ENCODE data around the gene ZNF783.

The ZNF783 gene

DNA sequence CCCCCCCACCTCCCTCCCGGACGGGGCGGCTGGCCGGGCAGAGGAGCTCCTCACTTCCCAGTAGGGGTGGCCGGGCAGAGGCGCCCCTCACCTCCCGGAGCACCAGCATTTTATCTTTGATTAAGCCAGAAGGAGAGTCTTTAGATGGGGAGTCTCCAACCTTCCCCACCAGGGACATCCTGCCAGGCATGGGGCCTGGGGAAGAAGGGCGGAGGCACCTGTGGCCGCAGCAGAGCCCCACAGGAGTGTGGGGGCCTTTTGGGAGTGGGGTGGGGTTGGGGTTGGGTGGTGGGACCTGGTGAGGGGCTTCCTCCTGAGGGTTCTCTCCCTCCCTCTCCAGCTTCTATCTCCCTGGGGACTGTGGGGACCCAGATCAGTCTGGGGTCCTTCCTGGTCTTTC lies 18.2 kb downstream of the ZNF783 start:
- H3K36me3 ChIP-seq (ENCODE audit: control insufficient read depth in 1 of 2, insufficient read depth in 2 of 2, low read depth in 1 of 2, low read length in 2 of 2), result peaks cover 71 to 75% of the 10 kb centered on the region in 2 experiments
- H3K23ac ChIP-seq (ENCODE audit: low read length in 2 of 2), result no peak overlapping the region
- H2BK12ac ChIP-seq (ENCODE audit: low read length in 2 of 2), result no peak overlapping the region

DNA sequence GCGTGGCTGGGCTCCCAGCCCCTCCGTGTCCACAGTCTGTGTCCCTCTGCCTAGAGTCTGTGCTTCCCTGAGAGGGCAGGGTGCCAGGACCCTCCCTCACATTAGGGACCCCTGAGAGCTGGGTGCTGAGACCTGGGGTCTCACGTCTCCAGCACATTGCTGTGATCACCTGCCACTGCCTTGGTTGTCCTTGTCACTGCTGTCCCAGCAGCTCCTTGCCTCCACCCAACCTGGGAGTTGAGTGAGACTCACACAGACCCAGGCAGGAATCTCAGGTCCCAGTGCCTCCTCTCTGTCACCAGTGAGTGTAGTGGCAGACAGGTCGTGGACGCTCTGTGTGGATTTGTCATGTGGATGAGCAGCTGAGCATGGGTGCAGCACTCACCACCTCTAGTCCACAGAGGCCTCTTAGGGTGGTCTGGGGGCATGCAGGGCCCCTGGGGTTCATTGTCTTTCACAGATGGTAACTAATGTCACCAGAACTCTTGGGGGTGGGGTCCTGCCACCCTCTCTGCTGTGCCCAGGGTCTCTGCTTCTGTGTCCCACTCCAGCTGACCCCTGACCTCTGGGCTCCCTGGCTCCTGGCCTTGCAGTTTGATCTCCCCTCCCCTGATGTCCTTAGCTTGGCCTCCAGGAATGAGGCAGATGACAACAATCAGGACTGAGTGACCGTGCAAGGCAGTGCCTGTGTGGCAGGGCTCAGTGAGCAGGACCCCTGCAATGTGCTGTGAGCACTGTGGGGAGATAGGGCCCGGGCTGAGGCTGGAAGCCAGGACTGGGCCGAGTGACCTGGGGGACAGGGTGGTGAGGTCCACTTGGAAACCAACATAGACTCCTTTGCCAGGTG lies 18.9 kb downstream of the ZNF783 start:
- Histone ChIP-seq H3K14ac (ENCODE audit: low read length in 2 of 2) (no peak overlapping the region), H3K18ac (ENCODE audit: low read depth in 1 of 2, low read length in 2 of 2) (no peak overlapping the region), H3K4ac (ENCODE audit: low read depth in 1 of 2, low read length in 2 of 2) (no peak overlapping the region), H2BK15ac (ENCODE audit: low read depth, poor library complexity, severe bottlenecking) (no peak overlapping the region), H2BK12ac (ENCODE audit: low read length in 2 of 2) (no peak overlapping the region), H3K4me1 (ENCODE audit: control insufficient read depth, insufficient read depth, low read depth, low read length) (peaks cover 6% of the 10 kb centered on the region), H3K9ac (ENCODE audit: low read length) (no peak overlapping the region), H3K4me2 (ENCODE audit: low read length, poor library complexity, severe bottlenecking) (no peak overlapping the region), H3K27me3 (ENCODE audit: control insufficient read depth in 1 of 2, insufficient read depth in 1 of 2, low read length in 2 of 2) (no peaks in the 10 kb centered on the region), H2AK5ac (ENCODE audit: low read length, severe bottlenecking) (no peak overlapping the region), H3K9me3 (ENCODE audit: control insufficient read depth, low read length) (no peaks in the 10 kb centered on the region), H3K4me3 (ENCODE audit: insufficient read depth in 1 of 2, low read depth in 1 of 2, low read length in 2 of 2) (no peak overlapping the region), H3K79me1 (replicated peaks; ENCODE audit: low read length, poor library complexity, severe bottlenecking) (peaks cover 14% of the 10 kb centered on the region), H2AFZ (ENCODE audit: low read depth, low read length) (no peak overlapping the region), H4K8ac (ENCODE audit: low read length) (no peak overlapping the region), H3K27ac (ENCODE audit: low read length, poor library complexity, severe bottlenecking) (no peak overlapping the region), H3K36me3 (ENCODE audit: control insufficient read depth in 1 of 2, insufficient read depth in 2 of 2, low read depth in 1 of 2, low read length in 2 of 2) (peaks cover 65 to 69% of the 10 kb centered on the region in 2 experiments), H3K23ac (ENCODE audit: low read length in 2 of 2) (no peak overlapping the region), H4K91ac (ENCODE audit: low read length) (no peak overlapping the region), H2BK120ac (ENCODE audit: low read depth, low read length) (no peak overlapping the region), H2BK5ac (ENCODE audit: low read depth, low read length, poor library complexity, severe bottlenecking) (no peak overlapping the region)
- 97% methylated on average over 8 of the region's 8 CpGs for WGBS
- no peak for DNase-seq

More for the DNA sequence above, 18.2 kb downstream of the ZNF783 start:
- no peak overlapping the region for H3K4ac ChIP-seq (ENCODE audit: low read depth in 1 of 2, low read length in 2 of 2)
- no peak overlapping the region for H2BK5ac ChIP-seq (ENCODE audit: low read depth, low read length, poor library complexity, severe bottlenecking)
- no peak overlapping the region for H2AFZ ChIP-seq (ENCODE audit: low read depth, low read length)
- H3K4me1 ChIP-seq (ENCODE audit: control insufficient read depth, insufficient read depth, low read depth, low read length), result peaks cover 2% of the 10 kb centered on the region
- H3K18ac ChIP-seq (ENCODE audit: low read depth in 1 of 2, low read length in 2 of 2), result no peak overlapping the region
- no peak overlapping the region for H3K4me2 ChIP-seq (ENCODE audit: low read length, poor library complexity, severe bottlenecking)
- no peak overlapping the region for H3K4me3 ChIP-seq (ENCODE audit: insufficient read depth in 1 of 2, low read depth in 1 of 2, low read length in 2 of 2)
- no peak overlapping the region for H3K9ac ChIP-seq (ENCODE audit: low read length)
- H3K27ac ChIP-seq (ENCODE audit: low read length, poor library complexity, severe bottlenecking), result no peak overlapping the region
- no peak overlapping the region for H2AK5ac ChIP-seq (ENCODE audit: low read length, severe bottlenecking)
- no peak for DNase-seq
- no peak overlapping the region for H4K91ac ChIP-seq (ENCODE audit: low read length)
- H3K79me1 ChIP-seq (replicated peaks; ENCODE audit: low read length, poor library complexity, severe bottlenecking), result peaks cover 14% of the 10 kb centered on the region
- H3K27me3 ChIP-seq (ENCODE audit: control insufficient read depth in 1 of 2, insufficient read depth in 1 of 2, low read length in 2 of 2), result no peaks in the 10 kb centered on the region
- H4K8ac ChIP-seq (ENCODE audit: low read length), result no peak overlapping the region
- H2BK120ac ChIP-seq (ENCODE audit: low read depth, low read length), result no peak overlapping the region
- H3K14ac ChIP-seq (ENCODE audit: low read length in 2 of 2), result no peak overlapping the region
- H2BK15ac ChIP-seq (ENCODE audit: low read depth, poor library complexity, severe bottlenecking), result no peak overlapping the region
- no CpG with 5 or more reads among the region's 9 CpGs for WGBS
- no peaks in the 10 kb centered on the region for H3K9me3 ChIP-seq (ENCODE audit: control insufficient read depth, low read length)

DNA sequence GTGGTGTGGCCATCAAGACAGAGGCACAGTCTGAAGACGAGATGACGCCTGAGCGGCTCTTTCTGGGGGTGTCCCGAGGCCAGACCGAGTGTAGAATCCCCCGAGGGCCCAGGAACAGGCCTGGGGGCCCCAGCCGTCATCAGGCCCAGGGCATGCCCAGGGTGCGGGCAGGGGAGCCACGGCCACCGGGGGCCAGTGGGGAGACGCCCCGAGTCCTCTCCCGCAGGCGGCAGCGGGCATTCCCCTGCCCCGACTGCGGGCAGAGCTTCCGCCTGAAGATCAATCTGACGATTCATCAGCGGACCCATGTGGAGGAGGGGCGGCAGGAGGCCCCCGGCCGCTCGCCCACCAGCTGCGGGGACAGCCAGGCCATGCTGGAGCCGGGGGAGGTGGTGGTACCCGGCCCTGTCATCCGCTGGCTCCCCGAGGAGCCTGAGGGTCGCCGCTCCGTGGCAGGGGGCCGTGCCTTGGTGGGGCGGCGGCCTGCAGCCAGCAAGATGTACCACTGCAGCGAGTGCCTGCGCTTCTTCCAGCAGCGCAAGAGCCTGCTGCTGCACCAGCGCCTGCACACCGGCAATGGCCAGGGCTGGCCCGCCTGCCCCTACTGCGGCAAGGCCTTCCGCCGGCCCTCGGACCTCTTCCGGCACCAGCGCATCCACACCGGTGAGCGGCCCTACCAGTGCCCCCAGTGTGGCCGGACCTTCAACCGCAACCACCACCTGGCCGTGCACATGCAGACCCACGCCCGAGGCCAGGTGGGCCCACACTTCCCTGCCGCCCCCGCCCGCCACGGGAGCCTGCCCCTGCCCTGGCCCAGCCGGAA lies 19.7 kb downstream of the ZNF783 start:
- H2BK120ac ChIP-seq (ENCODE audit: low read depth, low read length), result no peak overlapping the region
- H3K4me2 ChIP-seq (ENCODE audit: low read length, poor library complexity, severe bottlenecking), result no peak overlapping the region
- H3K4ac ChIP-seq (ENCODE audit: low read depth in 1 of 2, low read length in 2 of 2), result no peak overlapping the region
- H4K8ac ChIP-seq (ENCODE audit: low read length), result no peak overlapping the region
- peaks cover 58 to 66% of the 10 kb centered on the region in 2 experiments for H3K36me3 ChIP-seq (ENCODE audit: control insufficient read depth in 1 of 2, insufficient read depth in 2 of 2, low read depth in 1 of 2, low read length in 2 of 2)
- H2AK5ac ChIP-seq (ENCODE audit: low read length, severe bottlenecking), result no peak overlapping the region
- no peak overlapping the region for H2BK5ac ChIP-seq (ENCODE audit: low read depth, low read length, poor library complexity, severe bottlenecking)
- no peak overlapping the region for H3K27ac ChIP-seq (ENCODE audit: low read length, poor library complexity, severe bottlenecking)
- 98% methylated on average over 59 of the region's 59 CpGs for WGBS
- no peaks in the 10 kb centered on the region for H3K27me3 ChIP-seq (ENCODE audit: control insufficient read depth in 1 of 2, insufficient read depth in 1 of 2, low read length in 2 of 2)
- no peak overlapping the region for H2BK15ac ChIP-seq (ENCODE audit: low read depth, poor library complexity, severe bottlenecking)
- H3K9ac ChIP-seq (ENCODE audit: low read length), result no peak overlapping the region
- H3K23ac ChIP-seq (ENCODE audit: low read length in 2 of 2), result no peak overlapping the region
- DNase-seq, result no peak
- H3K79me1 ChIP-seq (replicated peaks; ENCODE audit: low read length, poor library complexity, severe bottlenecking), result peaks cover 12% of the 10 kb centered on the region
- no peak overlapping the region for H3K14ac ChIP-seq (ENCODE audit: low read length in 2 of 2)
- no peak overlapping the region for H3K18ac ChIP-seq (ENCODE audit: low read depth in 1 of 2, low read length in 2 of 2)
- H3K9me3 ChIP-seq (ENCODE audit: control insufficient read depth, low read length), result no peaks in the 10 kb centered on the region
- H2BK12ac ChIP-seq (ENCODE audit: low read length in 2 of 2), result no peak overlapping the region
- H3K4me1 ChIP-seq (ENCODE audit: control insufficient read depth, insufficient read depth, low read depth, low read length), result peaks cover 6% of the 10 kb centered on the region
- H3K4me3 ChIP-seq (ENCODE audit: insufficient read depth in 1 of 2, low read depth in 1 of 2, low read length in 2 of 2), result no peak overlapping the region
- H4K91ac ChIP-seq (ENCODE audit: low read length), result peak overlapping the region; percentile 23
- no peak overlapping the region for H2AFZ ChIP-seq (ENCODE audit: low read depth, low read length)

DNA sequence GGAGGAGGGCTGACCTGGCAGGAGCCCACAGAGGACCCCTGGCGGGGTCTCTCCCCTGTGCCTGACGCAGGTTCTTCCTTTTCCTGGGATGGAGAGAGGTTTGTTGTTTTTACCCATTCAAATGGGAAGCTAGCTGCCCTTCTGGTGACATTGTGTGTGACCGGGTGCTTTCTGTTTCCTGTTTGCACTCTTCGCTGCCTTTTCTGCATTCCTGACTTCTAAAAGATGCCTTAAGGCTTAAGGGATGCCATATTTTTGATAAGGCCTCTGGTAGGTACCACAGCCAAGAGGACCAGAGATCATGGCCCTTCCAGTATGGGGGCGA lies 20.3 kb downstream of the ZNF783 start:
- H3K23ac ChIP-seq (ENCODE audit: low read length in 2 of 2), result no peak overlapping the region
- no peaks in the 10 kb centered on the region for H3K9me3 ChIP-seq (ENCODE audit: control insufficient read depth, low read length)
- peaks cover 14% of the 10 kb centered on the region for H3K79me1 ChIP-seq (replicated peaks; ENCODE audit: low read length, poor library complexity, severe bottlenecking)
- H3K36me3 ChIP-seq (ENCODE audit: control insufficient read depth in 1 of 2, insufficient read depth in 2 of 2, low read depth in 1 of 2, low read length in 2 of 2), result peaks cover 54 to 63% of the 10 kb centered on the region in 2 experiments
- H2BK12ac ChIP-seq (ENCODE audit: low read length in 2 of 2), result no peak overlapping the region
- H2BK5ac ChIP-seq (ENCODE audit: low read depth, low read length, poor library complexity, severe bottlenecking), result no peak overlapping the region
- no peak overlapping the region for H3K9ac ChIP-seq (ENCODE audit: low read length)
- H2BK15ac ChIP-seq (ENCODE audit: low read depth, poor library complexity, severe bottlenecking), result no peak overlapping the region
- H3K14ac ChIP-seq (ENCODE audit: low read length in 2 of 2), result no peak overlapping the region
- no peak overlapping the region for H3K18ac ChIP-seq (ENCODE audit: low read depth in 1 of 2, low read length in 2 of 2)
- no peak overlapping the region for H4K8ac ChIP-seq (ENCODE audit: low read length)
- H3K4me2 ChIP-seq (ENCODE audit: low read length, poor library complexity, severe bottlenecking), result no peak overlapping the region
- no peaks in the 10 kb centered on the region for H3K27me3 ChIP-seq (ENCODE audit: control insufficient read depth in 1 of 2, insufficient read depth in 1 of 2, low read length in 2 of 2)
- peaks cover 6% of the 10 kb centered on the region for H3K4me1 ChIP-seq (ENCODE audit: control insufficient read depth, insufficient read depth, low read depth, low read length)
- H3K27ac ChIP-seq (ENCODE audit: low read length, poor library complexity, severe bottlenecking), result no peak overlapping the region
- DNase-seq, result no peak
- WGBS, result 93% methylated on average over 5 of the region's 5 CpGs
- H4K91ac ChIP-seq (ENCODE audit: low read length), result no peak overlapping the region
- H2AK5ac ChIP-seq (ENCODE audit: low read length, severe bottlenecking), result no peak overlapping the region
- no peak overlapping the region for H3K4me3 ChIP-seq (ENCODE audit: insufficient read depth in 1 of 2, low read depth in 1 of 2, low read length in 2 of 2)
- no peak overlapping the region for H3K4ac ChIP-seq (ENCODE audit: low read depth in 1 of 2, low read length in 2 of 2)
- no peak overlapping the region for H2BK120ac ChIP-seq (ENCODE audit: low read depth, low read length)
- no peak overlapping the region for H2AFZ ChIP-seq (ENCODE audit: low read depth, low read length)

Data from mesenchymal stem cell (in vitro differentiated cells and primary cell).